UCSD-AML1 (cell line): ENCODE measurements around the gene ALG14.
"Not testable (repeated sequence)": the region's sequence is repeated elsewhere in the genome, so short reads cannot be mapped to it uniquely, and the experiment has no call there.

Experiments used
- DNase-seq: peaks from one replicate; lab custom pipeline; 2025; ENCODE audit not compliant: unreplicated experiment; lab: John Stamatoyannopoulos, UW

ALG14 gene

GRCh38 chr1:95088303-95088702, 15.6 kb upstream of the ALG14 start:
- DNase-seq, result no peak

- no peak for DNase-seq
These were observed 14.3 kb upstream of the ALG14 start for GRCh38 chr1:95086949-95087533.

- no peak for DNase-seq
These were observed 12.6 kb upstream of the ALG14 start for GRCh38 chr1:95085376-95085775.

- no peak for DNase-seq
These were observed 11.8 kb upstream of the ALG14 start for GRCh38 chr1:95084317-95085176.

GRCh38 chr1:95080879-95081278, 8.1 kb upstream of the ALG14 start:
- DNase-seq, result no peak

GRCh38 chr1:95080446-95080845, 7.7 kb upstream of the ALG14 start:
- no peak for DNase-seq

GRCh38 chr1:95076034-95076433, 3.3 kb upstream of the ALG14 start:
- no peak for DNase-seq

- DNase-seq, result no peak
These were observed 695 bp upstream of the ALG14 start for GRCh38 chr1:95073446-95073845.

GRCh38 chr1:95072117-95072516, 634 bp downstream of the ALG14 start:
- DNase-seq, result no peak

GRCh38 chr1:95071539-95071938, 1.2 kb downstream of the ALG14 start:
- DNase-seq, result no peak

- no peak for DNase-seq
These were observed 3.0 kb downstream of the ALG14 start for GRCh38 chr1:95069710-95070093.

- no peak for DNase-seq
These were observed 3.6 kb downstream of the ALG14 start for GRCh38 chr1:95068956-95069709.

GRCh38 chr1:95067568-95067967, 5.2 kb downstream of the ALG14 start:
- no peak for DNase-seq

GRCh38 chr1:95067062-95067461, 5.7 kb downstream of the ALG14 start:
- no peak for DNase-seq

GRCh38 chr1:95061445-95062006, 11.2 kb downstream of the ALG14 start:
- DNase-seq, result no peak

GRCh38 chr1:95058974-95059373, 13.8 kb downstream of the ALG14 start:
- DNase-seq, result no peak

- DNase-seq, result no peak
These were observed 15.4 kb downstream of the ALG14 start for GRCh38 chr1:95057351-95057750.

GRCh38 chr1:95049935-95050334, 22.8 kb downstream of the ALG14 start:
- DNase-seq, result no peak

- no peak for DNase-seq
These were observed 24.4 kb downstream of the ALG14 start for GRCh38 chr1:95048317-95048716.

GRCh38 chr1:95047624-95048023, 25.1 kb downstream of the ALG14 start:
- DNase-seq, result not testable (repeated sequence)

- no peak for DNase-seq
These were observed 26.4 kb downstream of the ALG14 start for GRCh38 chr1:95046359-95046758.
